Subcutaneous adipose tissue (tissue), 4 donors: ENCODE results near the gene PTGDS. TPM values are rescaled to one million over a fixed set of nuclear protein-coding genes. Genes with fewer than 3 reads are reported as not detected.

Source experiments
- total RNA-seq, 4 donors: library from RNA; depleted of rRNA; stranded (reverse); fragments of >200 nt; gene quantifications; one replicate each; pipeline ENCODE4 v1.1.0, GENCODE V29; 2016
- TF ChIP-seq, protein P1 (sequence below): fragments of 450-650 bp; IDR thresholded peaks from one replicate; pipeline ENCODE4 v1.5.1; 2016; ENCODE audit warnings: low read depth, mild to moderate bottlenecking, control low read depth, antibody characterized with exemption, moderate library complexity

PTGDS gene
- total RNA-seq, 4 donors from 2014 or later, result 15.5 to 57.3 (median 26.8) TPM

DNA sequence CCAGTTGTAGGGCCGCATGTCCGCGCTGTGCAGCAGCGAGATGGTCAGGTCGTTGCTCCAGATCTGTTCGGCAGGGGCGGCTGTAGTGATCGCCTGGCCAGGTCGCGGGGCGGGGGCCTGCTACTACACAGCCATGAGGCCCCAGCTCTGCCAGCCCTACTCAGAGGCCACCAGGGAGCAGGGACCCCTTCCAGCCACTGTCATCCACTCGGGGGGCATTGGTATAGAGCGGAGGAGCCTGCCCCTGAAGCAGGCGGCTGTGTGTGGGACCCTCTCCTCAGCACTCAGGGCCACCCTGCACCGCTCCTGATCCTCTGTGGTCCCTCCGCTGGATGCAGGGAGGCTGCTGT, 34.4 kb upstream of the PTGDS start:
- TF ChIP-seq, protein P1, sequence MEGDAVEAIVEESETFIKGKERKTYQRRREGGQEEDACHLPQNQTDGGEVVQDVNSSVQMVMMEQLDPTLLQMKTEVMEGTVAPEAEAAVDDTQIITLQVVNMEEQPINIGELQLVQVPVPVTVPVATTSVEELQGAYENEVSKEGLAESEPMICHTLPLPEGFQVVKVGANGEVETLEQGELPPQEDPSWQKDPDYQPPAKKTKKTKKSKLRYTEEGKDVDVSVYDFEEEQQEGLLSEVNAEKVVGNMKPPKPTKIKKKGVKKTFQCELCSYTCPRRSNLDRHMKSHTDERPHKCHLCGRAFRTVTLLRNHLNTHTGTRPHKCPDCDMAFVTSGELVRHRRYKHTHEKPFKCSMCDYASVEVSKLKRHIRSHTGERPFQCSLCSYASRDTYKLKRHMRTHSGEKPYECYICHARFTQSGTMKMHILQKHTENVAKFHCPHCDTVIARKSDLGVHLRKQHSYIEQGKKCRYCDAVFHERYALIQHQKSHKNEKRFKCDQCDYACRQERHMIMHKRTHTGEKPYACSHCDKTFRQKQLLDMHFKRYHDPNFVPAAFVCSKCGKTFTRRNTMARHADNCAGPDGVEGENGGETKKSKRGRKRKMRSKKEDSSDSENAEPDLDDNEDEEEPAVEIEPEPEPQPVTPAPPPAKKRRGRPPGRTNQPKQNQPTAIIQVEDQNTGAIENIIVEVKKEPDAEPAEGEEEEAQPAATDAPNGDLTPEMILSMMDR, result no peak

DNA sequence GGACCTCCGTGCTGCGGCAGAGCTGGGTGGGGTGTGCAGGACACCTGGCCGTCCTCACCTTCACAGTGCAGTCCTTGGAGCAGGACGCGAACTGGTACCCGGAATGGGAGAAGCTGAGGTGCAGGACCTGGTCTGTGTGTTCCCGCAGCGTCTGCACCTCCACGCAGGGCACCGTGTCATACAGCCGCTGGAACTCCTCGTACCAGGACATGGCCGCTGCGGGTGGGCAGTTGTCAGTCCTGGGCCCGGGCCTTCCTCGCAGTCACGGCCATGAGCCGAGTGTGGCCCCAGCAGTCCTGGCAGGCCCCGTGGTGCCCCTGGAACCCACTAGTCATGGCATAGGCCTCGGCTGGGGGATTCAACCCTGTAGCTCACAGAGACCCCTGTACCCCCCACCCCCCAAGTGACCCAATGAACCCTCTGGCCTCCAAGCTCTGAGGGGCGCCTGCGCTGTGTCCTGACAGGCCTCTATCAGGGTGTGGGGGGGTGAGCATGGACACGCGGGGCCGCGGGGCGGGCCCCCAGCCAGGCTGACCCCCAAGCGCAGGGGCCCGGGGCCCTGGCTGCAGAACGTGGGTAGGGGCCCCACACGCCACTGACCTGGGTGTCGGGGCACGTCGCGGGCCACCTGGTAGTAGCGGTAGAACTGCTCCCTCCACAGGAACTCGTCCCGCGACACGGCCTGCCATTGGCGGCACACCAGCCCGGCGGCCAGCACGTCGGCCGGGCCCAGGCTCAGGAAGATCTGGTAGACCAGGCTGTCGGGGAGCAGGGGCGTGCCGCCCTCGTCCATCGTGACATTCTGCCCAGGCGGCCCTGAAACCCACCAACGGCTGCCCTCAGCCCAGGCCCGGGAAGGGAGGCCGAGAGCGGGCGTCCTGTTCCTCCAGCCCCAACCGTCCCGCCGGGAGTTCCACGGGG, 33.8 kb upstream of the PTGDS start:
- TF ChIP-seq, protein P1, result no peak

DNA sequence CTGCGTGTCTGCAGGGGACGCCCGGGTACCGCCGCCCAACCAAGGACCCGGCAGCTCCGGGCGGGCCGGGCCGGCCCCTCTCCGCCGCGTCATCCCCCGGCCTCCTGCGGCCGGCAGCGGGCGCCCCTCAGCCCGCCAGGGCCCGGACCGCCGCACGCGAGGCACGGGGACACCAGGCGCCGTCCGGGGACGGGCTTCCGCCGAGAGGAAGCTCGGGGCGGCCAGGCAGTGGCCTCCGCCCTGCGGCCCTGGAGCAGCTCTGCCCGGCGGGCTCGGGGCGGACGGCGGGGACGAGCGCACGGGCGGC, 33.1 kb upstream of the PTGDS start:
- TF ChIP-seq, protein P1, result no peak

DNA sequence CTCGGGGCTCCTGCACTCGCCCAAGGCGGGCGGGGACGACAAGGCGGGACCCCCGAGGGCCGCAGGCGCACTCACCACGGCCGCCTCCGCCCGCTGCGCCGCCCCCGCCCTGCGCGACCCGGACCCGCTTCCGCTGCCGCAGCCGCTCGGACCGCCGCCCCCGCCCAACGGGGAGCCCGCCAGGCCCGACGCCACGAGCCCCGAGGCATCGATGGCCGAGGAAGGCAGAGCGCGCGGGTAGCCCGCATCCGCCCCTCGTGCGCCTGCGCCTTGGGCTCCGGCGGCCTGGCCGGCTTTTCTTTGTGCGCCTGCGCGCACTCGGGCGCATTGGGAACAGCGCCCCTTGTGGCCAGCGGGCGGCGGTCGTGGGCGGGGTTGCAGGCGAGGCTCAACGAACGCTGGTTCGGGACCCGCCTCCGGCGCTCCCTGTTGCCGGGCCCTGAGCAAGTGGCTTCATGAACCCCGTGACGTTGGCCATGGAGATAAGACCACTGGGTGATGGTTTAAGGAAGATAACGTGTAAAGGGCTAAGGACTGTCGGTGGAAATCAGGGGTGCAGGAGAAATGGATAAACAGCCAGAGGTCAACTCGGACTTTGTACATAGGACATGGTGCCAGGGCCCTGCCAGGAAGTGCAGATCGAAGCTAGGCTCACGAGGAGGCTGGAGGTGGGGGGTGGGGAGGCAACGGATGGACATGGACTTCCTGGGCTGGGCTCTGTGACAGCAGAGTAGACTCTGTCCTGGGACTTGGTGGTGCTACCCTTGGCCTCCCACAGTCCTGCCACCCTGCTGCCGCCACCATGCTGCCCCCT, 32.6 kb upstream of the PTGDS start, which contains the start of the genes C8G and FBXW5:
Gene C8G, plus strand, starts transcription at position 725 of the 814 bp plus-strand sequence. Its CDS starts 78 bp downstream, at position 803.
Gene FBXW5, minus strand, starts transcription at position 220 of the 814 bp plus-strand sequence. CDS start 655 bp downstream, outside the sequence.
- TF ChIP-seq, protein P1, result no peak

DNA sequence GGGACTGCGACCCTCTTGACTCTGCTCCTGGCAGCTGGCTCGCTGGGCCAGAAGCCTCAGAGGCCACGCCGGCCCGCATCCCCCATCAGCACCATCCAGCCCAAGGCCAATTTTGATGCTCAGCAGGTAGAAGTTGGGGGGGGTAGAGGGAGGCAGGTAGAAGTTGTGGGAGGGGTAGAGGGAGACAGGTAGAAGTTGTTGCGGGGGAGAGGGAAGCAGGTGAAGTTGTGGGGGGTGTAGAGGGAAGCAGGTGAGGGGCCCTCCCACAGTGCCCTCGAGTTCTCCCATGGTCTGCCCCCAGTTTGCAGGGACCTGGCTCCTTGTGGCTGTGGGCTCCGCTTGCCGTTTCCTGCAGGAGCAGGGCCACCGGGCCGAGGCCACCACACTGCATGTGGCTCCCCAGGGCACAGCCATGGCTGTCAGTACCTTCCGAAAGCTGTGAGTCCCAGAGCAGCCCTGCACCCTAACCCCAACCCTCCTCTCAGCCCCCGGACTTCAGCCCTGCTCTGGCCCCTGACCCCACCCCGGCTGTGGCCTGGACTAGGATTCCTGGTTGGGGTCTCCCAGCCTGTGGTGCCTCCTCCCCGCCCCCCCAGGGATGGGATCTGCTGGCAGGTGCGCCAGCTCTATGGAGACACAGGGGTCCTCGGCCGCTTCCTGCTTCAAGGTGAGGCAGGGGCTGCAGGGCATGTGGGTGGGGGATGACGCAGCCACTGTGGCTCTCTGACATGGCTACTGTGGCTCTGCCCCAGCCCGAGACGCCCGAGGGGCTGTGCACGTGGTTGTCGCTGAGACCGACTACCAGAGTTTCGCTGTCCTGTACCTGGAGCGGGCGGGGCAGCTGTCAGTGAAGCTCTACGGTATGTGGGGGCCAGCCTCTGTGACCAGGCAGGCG, 31.7 kb upstream of the PTGDS start:
- TF ChIP-seq, protein P1, result no peak

DNA sequence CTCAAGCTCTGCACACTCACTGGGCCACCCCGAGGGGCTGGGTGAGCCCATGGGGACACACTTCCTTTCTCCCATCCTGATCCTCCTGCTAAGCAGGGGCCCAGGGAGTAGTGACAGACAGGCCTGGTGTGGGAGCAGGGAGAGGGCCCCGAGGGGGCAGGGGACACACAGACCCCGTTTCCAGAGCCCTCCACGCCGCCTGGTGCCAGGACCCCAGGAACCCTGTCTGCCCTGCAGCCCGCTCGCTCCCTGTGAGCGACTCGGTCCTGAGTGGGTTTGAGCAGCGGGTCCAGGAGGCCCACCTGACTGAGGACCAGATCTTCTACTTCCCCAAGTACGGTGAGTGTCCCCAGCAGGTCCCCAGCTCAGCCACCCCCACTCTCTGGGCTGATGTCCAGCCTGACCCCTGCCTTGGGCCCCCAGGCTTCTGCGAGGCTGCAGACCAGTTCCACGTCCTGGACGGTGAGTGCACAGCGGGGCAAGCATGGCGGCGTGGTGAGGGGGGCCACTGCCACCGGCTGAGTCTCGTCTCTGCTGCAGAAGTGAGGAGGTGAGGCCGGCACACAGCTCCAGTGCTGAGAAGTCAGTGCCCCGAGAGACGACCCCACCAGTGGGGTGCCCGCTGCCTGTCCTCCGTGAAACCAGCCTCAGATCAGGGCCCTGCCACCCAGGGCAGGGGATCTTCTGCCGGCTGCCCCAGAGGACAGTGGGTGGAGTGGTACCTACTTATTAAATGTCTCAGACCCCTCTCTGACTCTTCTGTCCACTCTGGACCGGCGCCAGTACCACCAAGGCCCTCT, 30.9 kb upstream of the PTGDS start:
- TF ChIP-seq, protein P1, result no peak
